H1 (cell line): ENCODE data around the gene PLXNA4. TPM values are rescaled to one million over a fixed set of nuclear protein-coding genes. Genes with fewer than 3 reads are reported as not detected.

Source experiments
- CTCF ChIA-PET: fragments of 300-600 bp; sonication (Branson Sonifier 250); formaldehyde crosslinking; loops from one replicate; lab custom pipeline; 2021; ENCODE audit not compliant: partially characterized antibody; lab: Charles Lee
- POLR2A ChIA-PET: fragments of 300-600 bp; sonication (Branson Sonifier 250); formaldehyde crosslinking; loops from one replicate; lab custom pipeline; 2021; ENCODE audit warnings: inconsistent platforms; ENCODE audit not compliant: partially characterized antibody; lab: Charles Lee
- DNase-seq, 2 experiments: peaks; one replicate each; pipeline versions ENCODE4 v3.0.0 to v3.0.0-alpha.2; 2010 to 2022; ENCODE audit warnings: low spot score in 2 of 2, low read depth in 1 of 2, mixed read lengths in 1 of 2
- FAIRE-seq: peaks from 2 replicates; lab custom pipeline; 2011; peaks lifted over from hg19 to GRCh38; lab: Jason Lieb, UNC
- H2AFZ ChIP-seq: 2 replicates; pipeline ENCODE4 v1.8.1; 2012; ENCODE audit warnings: low read length, inconsistent platforms
- H2AK5ac ChIP-seq: 2 replicates; pipeline ENCODE4 v1.6.1; 2013; ENCODE audit warnings: low read depth, low read length
- H2BK120ac ChIP-seq: replicated peaks from 2 replicates; pipeline ENCODE3; 2013; ENCODE audit warnings: low read depth, low read length, inconsistent platforms
- H2BK12ac ChIP-seq: 2 replicates; pipeline ENCODE4 v1.6.1; 2013; ENCODE audit warnings: low read depth, low read length
- H2BK15ac ChIP-seq: 2 replicates; pipeline ENCODE4 v1.6.1; 2013; ENCODE audit warnings: low read length
- H2BK20ac ChIP-seq: 2 replicates; pipeline ENCODE4 v1.6.1; 2013; ENCODE audit warnings: low read length
- H2BK5ac ChIP-seq: 2 replicates; pipeline ENCODE4 v1.6.1; 2013; ENCODE audit warnings: low read depth, low read length
- H3K14ac ChIP-seq: 2 replicates; pipeline ENCODE4 v1.6.1; 2013; ENCODE audit warnings: inconsistent platforms; ENCODE audit not compliant: insufficient read length
- H3K18ac ChIP-seq: 2 replicates; pipeline ENCODE4 v1.6.1; 2013; ENCODE audit warnings: low read length; ENCODE audit errors: extremely low read depth
- H3K23ac ChIP-seq: 2 replicates; pipeline ENCODE4 v1.6.1; 2013; ENCODE audit warnings: inconsistent platforms; ENCODE audit not compliant: insufficient read length
- H3K23me2 ChIP-seq: 2 replicates; pipeline ENCODE4 v1.6.1; 2013; ENCODE audit warnings: low read depth, low read length
- H3K27ac ChIP-seq: 2 replicates; pipeline ENCODE4 v1.6.1; 2011; ENCODE audit warnings: low read depth, low read length, inconsistent platforms
- H3K27me3 ChIP-seq, 4 experiments: replicated peaks in 1 of 4; 1 replicate in 1 of 4; 2 replicates in 3 of 4; pipeline versions ENCODE4 v1.6.1 to v1.8.1; 2011 to 2013; ENCODE audit warnings: low read length in 3 of 4, mild to moderate bottlenecking in 3 of 4, inconsistent platforms in 2 of 4, mixed read lengths in 2 of 4, moderate library complexity in 1 of 4; ENCODE audit not compliant: control insufficient read depth in 3 of 4, insufficient read depth in 3 of 4; ENCODE audit errors: extremely low read depth in 1 of 4
- H3K36me3 ChIP-seq, 4 experiments: 2 replicates each; pipeline versions ENCODE4 v1.6.1 to v1.8.1; 2011 to 2013; ENCODE audit warnings: mild to moderate bottlenecking in 4 of 4, low read length in 3 of 4, moderate library complexity in 2 of 4, control low read depth in 1 of 4, inconsistent platforms in 1 of 4; ENCODE audit not compliant: insufficient read depth in 4 of 4, control insufficient read depth in 2 of 4
- H3K4ac ChIP-seq: replicated peaks from 2 replicates; pipeline ENCODE3; 2013; ENCODE audit warnings: low read length, low read depth, mixed read lengths, inconsistent platforms; ENCODE audit not compliant: insufficient read length
- H3K4me1 ChIP-seq, 4 experiments: replicated peaks in 1 of 4; 1 replicate in 1 of 4; 2 replicates in 3 of 4; pipeline versions ENCODE4 v1.6.1 to v1.8.1; 2011 to 2013; ENCODE audit warnings: low read length in 3 of 4, inconsistent platforms in 2 of 4, mixed read lengths in 1 of 4; ENCODE audit not compliant: insufficient read depth in 4 of 4, control insufficient read depth in 3 of 4
- H3K4me2 ChIP-seq, 2 experiments: 2 replicates each; pipeline versions ENCODE4 v1.6.1 to v1.8.1; 2011 to 2013; ENCODE audit warnings: low read depth in 2 of 2, low read length in 2 of 2, control low read depth in 1 of 2, inconsistent platforms in 1 of 2, mild to moderate bottlenecking in 1 of 2; ENCODE audit not compliant: insufficient read depth in 1 of 2
- H3K4me3 ChIP-seq, 4 experiments: fragments of 200-600, 300-600 bp in 1 of 4; sonication (generic), shearing (Covaris generic), sonication (Bioruptor Twin) in 1 of 4; 2 replicates each; pipeline versions ENCODE4 v1.5.1 to v1.8.1; 2011 to 2016; ENCODE audit warnings: low read length in 4 of 4, low read depth in 3 of 4, control low read depth in 2 of 4, inconsistent platforms in 2 of 4, mild to moderate bottlenecking in 2 of 4, mixed read lengths in 1 of 4, moderate library complexity in 1 of 4; ENCODE audit not compliant: insufficient read depth in 2 of 4; ENCODE audit errors: extremely low read depth in 1 of 4
- H3K56ac ChIP-seq: replicated peaks from 2 replicates; pipeline ENCODE3; 2013; ENCODE audit warnings: low read depth, mild to moderate bottlenecking, mixed read lengths, low read length, inconsistent platforms; ENCODE audit not compliant: insufficient read length
- H3K79me1 ChIP-seq: 2 replicates; pipeline ENCODE4 v1.6.1; 2013; ENCODE audit warnings: low read depth, low read length, control low read depth
- H3K79me2 ChIP-seq, 2 experiments: 2 replicates each; pipeline versions ENCODE4 v1.6.1 to v1.8.1; 2012 to 2013; ENCODE audit warnings: low read length in 2 of 2, mild to moderate bottlenecking in 2 of 2, inconsistent platforms in 1 of 2; ENCODE audit not compliant: insufficient read depth in 2 of 2, control insufficient read depth in 1 of 2
- H3K9ac ChIP-seq, 4 experiments: replicated peaks in 1 of 4; 1 replicate in 1 of 4; 2 replicates in 3 of 4; pipeline versions ENCODE4 v1.6.1 to v1.8.1; 2011 to 2013; ENCODE audit warnings: low read depth in 3 of 4, low read length in 3 of 4, control low read depth in 2 of 4, mild to moderate bottlenecking in 2 of 4, moderate library complexity in 2 of 4, inconsistent platforms in 1 of 4; ENCODE audit errors: extremely low read depth in 1 of 4
- H3K9me3 ChIP-seq, 2 experiments: 2 replicates each; pipeline versions ENCODE4 v1.6.1 to v1.8.1; 2012 to 2013; ENCODE audit warnings: mild to moderate bottlenecking in 2 of 2, moderate library complexity in 2 of 2, control low read depth in 1 of 2, inconsistent platforms in 1 of 2, low read depth in 1 of 2, low read length in 1 of 2, mixed read lengths in 1 of 2; ENCODE audit not compliant: insufficient read depth in 2 of 2
- H4K20me1 ChIP-seq, 2 experiments: replicated peaks in 1 of 2; 2 replicates each; pipeline versions ENCODE3 to v1.8.1; 2011 to 2013; ENCODE audit warnings: inconsistent platforms in 2 of 2, low read length in 2 of 2, mild to moderate bottlenecking in 1 of 2; ENCODE audit not compliant: insufficient read depth in 2 of 2, control insufficient read depth in 1 of 2
- H4K5ac ChIP-seq: 2 replicates; pipeline ENCODE4 v1.6.1; 2013; ENCODE audit warnings: low read length, low read depth, mixed read lengths, inconsistent platforms; ENCODE audit not compliant: insufficient read length
- H4K8ac ChIP-seq: 2 replicates; pipeline ENCODE4 v1.8.0; 2013; ENCODE audit warnings: mild to moderate bottlenecking, moderate library complexity, low read length, inconsistent platforms; ENCODE audit not compliant: insufficient read depth; ENCODE audit errors: extremely low read depth
- H4K91ac ChIP-seq: replicated peaks from 2 replicates; pipeline ENCODE3; 2013; ENCODE audit warnings: low read length, mixed read lengths, inconsistent platforms; ENCODE audit not compliant: insufficient read length
- CREB1 ChIP-seq: IDR thresholded peaks from 2 replicates; pipeline ENCODE4 v1.6.1; 2012; ENCODE audit warnings: inconsistent platforms
- JUN ChIP-seq: IDR thresholded peaks from 2 replicates; pipeline ENCODE4 v1.6.1; 2011; ENCODE audit warnings: low read depth, mild to moderate bottlenecking, improper control_type of control experiment, low read length
- MAFK ChIP-seq: IDR thresholded peaks from 2 replicates; pipeline ENCODE4 v1.6.1; 2012; ENCODE audit warnings: low read depth, mild to moderate bottlenecking, improper control_type of control experiment, low read length
- RBBP5 ChIP-seq: IDR thresholded peaks from 2 replicates; pipeline ENCODE4 v1.7.1; 2012; ENCODE audit warnings: low read depth, mild to moderate bottlenecking, inconsistent platforms, low read length, moderate library complexity, borderline replicate concordance
- SIX5 ChIP-seq: IDR thresholded peaks from 2 replicates; pipeline ENCODE4 v1.6.1; 2011; ENCODE audit warnings: mild to moderate bottlenecking, low read depth, low read length
- WGBS, 2 experiments: shearing (Covaris generic) in 1 of 2; methylation state at CpG; one replicate each; pipeline versions ENCODE4 v1.1.6 to v1.1.7; 2013 to 2015; ENCODE audit warnings: low lambda C conversion rate in 2 of 2, mixed read lengths in 2 of 2, inconsistent platforms in 1 of 2, low coverage in 1 of 2, missing lambda C conversion rate in 1 of 2; ENCODE audit not compliant: insufficient replicate concordance in 2 of 2, insufficient coverage in 1 of 2, insufficient read length in 1 of 2; ENCODE audit errors: extremely low coverage in 1 of 2, missing lambda C conversion rate in 1 of 2; 5-methylcytosine and 5-hydroxymethylcytosine counted together
- polyA plus RNA-seq, 7 experiments: library from polyadenylated mRNA; depleted of rRNA in 3 of 7; stranded (reverse) in 5 of 7; unstranded in 2 of 7; fragments of >200 nt in 5 of 7; fragments of 200-250 nt in 2 of 7; gene quantifications; 1 replicate in 5 of 7; 2 replicates in 1 of 7; 4 replicates in 1 of 7; pipeline versions ENCODE4 v1.2.1 to v1.2.3, GENCODE V29; 2011 to 2013; ENCODE audit warnings: missing spikeins in 2 of 7, mixed read lengths in 2 of 7
- total RNA-seq: library from RNA; stranded (reverse); fragmentation: NEBNext Ultra II Directional; extraction: Animal tissue kit (Norgen Biotek cat#: 25700); gene quantifications from 2 replicates; pipeline ENCODE4 v1.2.1, GENCODE V29; 2021

PLXNA4 gene
- total and polyA plus RNA-seq, 2 of the 8 experiments (the other 6 are each of a cell fraction or from before 2014, with no cell fraction given), result 0.76 to 0.79 TPM

- Histone ChIP-seq H2BK20ac (no peak overlapping the region), H3K27ac (no peak overlapping the region), H4K91ac (no peak overlapping the region), H3K9ac (no peak overlapping the region), H3K18ac (no peak overlapping the region), H3K56ac (no peak overlapping the region), H3K4me2 (no peak overlapping the region), H3K4me1 (peaks cover 0 to 2% (median under 1%) of the 10 kb centered on the region in 4 experiments; a peak in 4 of 7 replicates), H4K8ac (no peak overlapping the region), H2AK5ac (no peak overlapping the region), H2BK15ac (no peak overlapping the region), H2BK12ac (no peak overlapping the region), H3K23me2 (no peaks in the 10 kb centered on the region), H3K79me2 (no peaks in the 10 kb centered on the region), H3K14ac (no peak overlapping the region), H3K23ac (no peak overlapping the region)
- DNase-seq (no peak), FAIRE-seq (no peak)
- POLR2A ChIA-PET, result interaction anchor here (1.1 kb wide), 1 partner anchor 10 kb away, joined by 3 read pairs; no protein-coding TSS in a partner anchor
- WGBS, 2 experiments, result 86% methylated on average over 8 of the region's 8 CpGs; no CpG with 5 or more reads in 1 of the 2 experiments
- CTCF ChIA-PET, result interaction anchor here (1.2 kb wide), 2 partner anchors 38 to 95 kb away, joined by 3 read pairs; no protein-coding TSS in a partner anchor
- TF ChIP-seq SIX5 (no peak), MAFK (no peak), JUN (no peak), CREB1 (no peak), RBBP5 (no peak)
- TF ChIP-seq, all 59 proteins: peak for 0
- H3K79me1 ChIP-seq, result no peaks in the 10 kb centered on the region
- H3K36me3 ChIP-seq, result no peaks in the 10 kb centered on the region
- no peak overlapping the region for H2BK5ac ChIP-seq
- H3K4me3 ChIP-seq, result no peak overlapping the region
- no peak overlapping the region for H2BK120ac ChIP-seq
- H3K4ac ChIP-seq, result no peak overlapping the region
- H3K27me3 ChIP-seq, result no peaks in the 10 kb centered on the region
- no peaks in the 10 kb centered on the region for H4K20me1 ChIP-seq
- no peaks in the 10 kb centered on the region for H3K9me3 ChIP-seq
- no peak overlapping the region for H4K5ac ChIP-seq
- H2AFZ ChIP-seq, result no peak overlapping the region
Observed at GRCh38 chr7:132149436-132150304, 426.6 kb downstream of the PLXNA4 start.
